Memory B cell (primary cell): ENCODE results near the gene ABCF1.

Source experiments
- ATAC-seq: fragments of 150-1000 bp; cut with Tn5 transposase; 2 replicates; pipeline ENCODE4 v1.10.0; 2021; ENCODE audit warnings: low read depth, mild to moderate bottlenecking, moderate library complexity
- DNase-seq, 2 donors: peaks; one replicate each; pipeline ENCODE4 v3.0.0; 2022; ENCODE audit warnings: low spot score in 2 of 2
- H3K27ac Mint-ChIP-seq: one replicate; pipeline ENCODE4 v1.8.0; 2022; ENCODE audit warnings: mild to moderate bottlenecking, moderate library complexity, mixed read lengths
- H3K27me3 Mint-ChIP-seq: one replicate; pipeline ENCODE4 v1.8.0; 2022; ENCODE audit warnings: mixed read lengths
- H3K36me3 Mint-ChIP-seq: one replicate; pipeline ENCODE4 v1.8.0; 2022; ENCODE audit warnings: mild to moderate bottlenecking, mixed read lengths
- H3K4me1 Mint-ChIP-seq: one replicate; pipeline ENCODE4 v1.8.0; 2022; ENCODE audit warnings: mixed read lengths
- H3K4me3 Mint-ChIP-seq: one replicate; pipeline ENCODE4 v1.8.0; 2022; ENCODE audit warnings: mild to moderate bottlenecking, moderate library complexity, mixed read lengths
- H3K9me3 Mint-ChIP-seq: one replicate; pipeline ENCODE4 v1.8.0; 2022; ENCODE audit warnings: mixed read lengths

ABCF1 gene

GRCh38 chr6:30548375-30548774, 22.9 kb upstream of the ABCF1 start:
- H3K4me3 Mint-ChIP-seq = no peak overlapping the region
- DNase-seq = no peak
- H3K9me3 Mint-ChIP-seq = no peaks in the 10 kb centered on the region
- H3K36me3 Mint-ChIP-seq = peaks cover 36% of the 10 kb centered on the region
- no peak for ATAC-seq
- H3K27me3 Mint-ChIP-seq = no peaks in the 10 kb centered on the region
- no peak overlapping the region for H3K27ac Mint-ChIP-seq
- peaks cover 17% of the 10 kb centered on the region for H3K4me1 Mint-ChIP-seq

DNA sequence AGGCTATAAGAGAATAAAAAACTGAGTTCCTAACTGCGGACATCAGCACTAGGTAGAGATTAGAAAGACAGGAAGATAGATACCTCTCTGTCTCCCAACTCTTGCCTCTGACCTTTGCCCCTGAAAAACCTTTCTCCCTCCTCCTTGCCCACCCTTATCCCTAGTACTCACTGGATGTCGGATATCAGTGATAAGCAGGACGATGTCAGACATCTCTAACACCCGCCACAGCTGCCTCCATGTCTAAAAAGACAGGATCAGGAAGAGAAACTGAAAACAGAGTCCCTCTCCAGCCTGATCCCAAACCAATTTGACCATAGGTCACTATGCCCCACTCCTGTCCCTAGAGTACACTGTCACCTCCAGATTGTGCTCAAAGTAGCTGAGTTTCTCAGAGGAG, 16.8 kb upstream of the ABCF1 start:
- no peaks in the 10 kb centered on the region for H3K27me3 Mint-ChIP-seq
- H3K4me3 Mint-ChIP-seq = peak overlapping the region; percentile 46
- peak overlapping the region; percentile 15 for H3K27ac Mint-ChIP-seq
- H3K36me3 Mint-ChIP-seq = peaks cover 31% of the 10 kb centered on the region
- DNase-seq (no peak), ATAC-seq (no peak)
- peaks cover 22% of the 10 kb centered on the region for H3K4me1 Mint-ChIP-seq
- H3K9me3 Mint-ChIP-seq = no peaks in the 10 kb centered on the region

DNA sequence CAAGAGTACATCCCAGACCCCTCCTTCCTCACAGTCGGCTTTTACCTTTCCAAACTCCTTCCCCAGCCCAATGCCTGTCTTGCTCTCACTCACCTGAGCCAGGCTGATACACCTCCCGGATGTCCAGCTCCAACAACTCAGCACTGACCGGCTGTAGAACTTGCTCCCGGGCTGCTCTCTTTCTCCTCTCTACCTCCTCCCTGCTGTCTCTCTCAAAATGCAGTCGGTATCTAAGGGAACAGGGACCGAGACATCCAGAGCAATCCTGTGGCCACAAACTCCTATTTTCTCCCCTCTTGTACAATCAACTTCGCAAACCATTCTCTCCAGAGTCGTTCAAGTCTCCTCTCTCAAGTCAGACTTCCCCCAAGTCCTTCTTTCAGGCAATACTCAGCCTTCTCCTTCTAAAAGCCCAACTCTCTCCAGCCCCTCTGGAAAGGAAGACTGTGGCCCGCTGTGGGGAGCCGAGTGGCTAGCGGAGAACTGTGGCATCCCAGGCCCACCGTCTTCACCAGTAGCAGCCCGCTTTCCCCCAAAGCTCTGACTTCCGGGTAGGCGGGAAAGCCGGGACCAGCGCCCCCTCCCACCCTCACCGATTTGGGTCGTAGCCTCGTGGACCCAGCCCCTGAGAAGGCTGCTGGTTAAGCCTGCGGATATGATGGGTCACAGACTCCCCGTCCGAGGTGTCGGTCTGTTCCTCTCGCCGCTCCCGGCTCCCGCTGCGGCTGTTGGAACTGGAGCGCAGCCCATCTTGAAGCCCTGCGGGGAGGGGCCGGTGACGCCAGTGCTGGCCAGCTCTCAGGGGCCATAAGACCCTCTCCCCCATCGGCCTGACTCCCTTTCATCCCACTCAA, 16.1 kb upstream of the ABCF1 start:
- Mint-ChIP-seq H3K27me3 (no peaks in the 10 kb centered on the region), H3K27ac (peak overlapping the region; percentile 97), H3K36me3 (peaks cover 26% of the 10 kb centered on the region), H3K4me1 (peaks cover 22% of the 10 kb centered on the region), H3K9me3 (no peaks in the 10 kb centered on the region), H3K4me3 (peak overlapping the region; percentile 98)
- ATAC-seq (no peak), DNase-seq (peak in 1 of 2 donors; percentile 23)

DNA sequence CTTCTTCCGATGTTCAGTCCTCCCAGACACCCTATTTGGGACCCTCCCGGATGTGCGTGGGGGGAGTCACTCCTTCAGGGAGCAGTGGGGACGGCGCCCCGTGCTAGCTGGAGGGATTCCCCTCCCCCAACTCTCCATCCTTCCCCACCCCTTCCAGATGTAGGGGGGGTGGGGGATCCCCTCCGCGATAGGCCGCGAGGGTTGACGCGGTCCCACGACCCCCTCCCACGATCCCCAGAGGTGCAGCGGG, 15.5 kb upstream of the ABCF1 start:
- peak overlapping the region; percentile 97 for H3K27ac Mint-ChIP-seq
- H3K27me3 Mint-ChIP-seq = no peaks in the 10 kb centered on the region
- DNase-seq (no peak), ATAC-seq (no peak)
- H3K4me1 Mint-ChIP-seq = peaks cover 22% of the 10 kb centered on the region
- H3K4me3 Mint-ChIP-seq = peak overlapping the region; percentile 98
- no peaks in the 10 kb centered on the region for H3K9me3 Mint-ChIP-seq
- H3K36me3 Mint-ChIP-seq = peaks cover 22% of the 10 kb centered on the region

DNA sequence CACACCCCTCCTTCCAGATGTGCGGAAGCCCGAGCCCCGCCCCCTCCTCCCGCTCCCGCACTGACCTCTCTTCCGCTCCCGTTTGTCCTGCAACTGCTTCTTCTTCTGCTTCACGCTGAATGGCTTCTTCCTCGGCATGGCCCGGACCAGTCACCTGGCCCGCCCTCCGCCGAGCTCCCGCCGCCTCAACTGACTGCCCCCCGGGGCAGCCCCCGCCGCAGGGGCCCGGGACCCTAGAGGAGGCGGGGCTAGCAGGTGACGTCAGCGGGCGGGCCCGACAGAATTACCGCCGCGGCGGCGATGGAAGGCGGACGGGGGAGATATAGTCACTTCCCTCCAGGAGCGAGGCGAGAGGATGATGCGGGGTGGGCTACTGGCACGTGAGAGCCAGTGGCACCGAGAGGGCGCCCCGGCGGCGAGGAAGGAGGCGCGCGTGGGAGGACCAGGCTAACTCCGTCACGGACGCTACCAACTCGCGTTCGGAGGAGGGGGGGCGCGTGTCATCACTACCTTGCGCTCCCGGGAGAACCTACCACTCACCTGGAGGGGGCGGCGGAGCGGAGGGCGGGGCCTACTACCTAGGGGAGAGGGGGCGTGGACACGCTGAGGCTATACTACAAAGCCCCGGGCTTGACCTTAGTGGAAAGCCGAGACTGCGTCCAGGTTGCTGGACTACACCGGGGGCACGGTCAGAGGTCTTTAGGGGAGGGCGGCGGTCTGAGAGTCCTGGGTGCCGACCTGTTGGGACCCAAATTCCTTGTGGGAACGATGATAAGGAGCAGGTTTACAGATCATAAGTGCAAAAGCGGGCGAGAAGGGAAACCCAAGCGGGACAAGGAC, 15.0 kb upstream of the ABCF1 start, which contains the start of gene GNL1:
TSS of gene GNL1 (minus strand) at position 424 of the 840 bp plus-strand sequence. CDS start at position 138, 286 bp downstream.
- no peaks in the 10 kb centered on the region for H3K27me3 Mint-ChIP-seq
- DNase-seq (peak; percentile 99), ATAC-seq (peak; percentile 82)
- H3K4me3 Mint-ChIP-seq = peak within 1 kb of the TSS; percentile 98
- H3K27ac Mint-ChIP-seq = peak within 1 kb of the TSS; percentile 97
- H3K9me3 Mint-ChIP-seq = no peaks in the 10 kb centered on the region
- peaks cover 22% of the 10 kb centered on the region for H3K4me1 Mint-ChIP-seq
- peaks cover 17% of the 10 kb centered on the region for H3K36me3 Mint-ChIP-seq

- peak; percentile 61 for ATAC-seq
- Mint-ChIP-seq H3K27ac (peak within 1 kb of the TSS; percentile 97), H3K4me3 (peak within 1 kb of the TSS; percentile 98), H3K36me3 (peaks cover 16% of the 10 kb centered on the region), H3K9me3 (no peaks in the 10 kb centered on the region), H3K4me1 (peaks cover 22% of the 10 kb centered on the region), H3K27me3 (no peaks in the 10 kb centered on the region)
- DNase-seq = peak in 1 of 2 donors; percentile 42
Measured at GRCh38 chr6:30556906-30557682, 14.1 kb upstream of the ABCF1 start, which contains the start of gene PRR3. Gene PRR3 (plus strand): TSS chr6:30557295. CDS start chr6:30557345, 50 bp downstream.

DNA sequence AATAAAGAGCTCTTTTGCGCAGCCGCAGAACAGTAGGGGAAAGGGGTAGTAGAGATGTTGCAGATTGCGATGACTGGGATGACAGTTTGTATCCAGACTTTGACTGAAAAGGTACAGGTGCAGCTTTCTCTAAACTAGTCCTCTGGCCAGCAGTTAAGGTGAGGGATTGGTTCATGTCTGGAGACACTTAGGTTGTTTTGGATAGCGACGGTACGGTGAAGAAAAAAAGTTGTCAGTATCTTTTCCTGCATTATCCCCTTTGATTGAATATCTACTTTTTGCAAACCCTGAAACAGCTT, 13.6 kb upstream of the ABCF1 start:
- H3K4me3 Mint-ChIP-seq = peak overlapping the region; percentile 98
- H3K27ac Mint-ChIP-seq = peak overlapping the region; percentile 97
- peaks cover 22% of the 10 kb centered on the region for H3K4me1 Mint-ChIP-seq
- DNase-seq (no peak), ATAC-seq (no peak)
- H3K9me3 Mint-ChIP-seq = no peaks in the 10 kb centered on the region
- peaks cover 16% of the 10 kb centered on the region for H3K36me3 Mint-ChIP-seq
- no peaks in the 10 kb centered on the region for H3K27me3 Mint-ChIP-seq

DNA sequence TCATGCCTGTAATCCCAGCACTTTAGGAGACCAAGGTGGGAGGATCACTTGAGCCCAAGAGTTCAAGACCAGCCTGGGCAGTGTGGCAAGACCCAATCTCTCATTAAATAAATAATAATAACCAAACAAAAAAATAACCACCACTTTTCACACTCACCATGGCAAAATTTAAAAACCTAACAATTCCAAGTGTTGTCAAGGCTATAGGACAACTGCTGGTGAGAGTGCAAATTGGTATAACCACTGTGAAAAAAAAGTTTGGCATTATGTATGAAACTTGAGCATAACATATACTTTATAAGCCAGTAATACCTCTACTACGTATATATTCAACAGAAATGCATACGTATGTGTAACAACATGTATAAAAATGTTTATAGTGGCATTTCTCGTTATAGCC, 10.3 kb upstream of the ABCF1 start:
- H3K4me1 Mint-ChIP-seq = peaks cover 12% of the 10 kb centered on the region
- no peak overlapping the region for H3K4me3 Mint-ChIP-seq
- H3K27me3 Mint-ChIP-seq = no peaks in the 10 kb centered on the region
- ATAC-seq (no peak), DNase-seq (no peak)
- no peaks in the 10 kb centered on the region for H3K9me3 Mint-ChIP-seq
- peaks cover 13% of the 10 kb centered on the region for H3K36me3 Mint-ChIP-seq
- no peak overlapping the region for H3K27ac Mint-ChIP-seq

DNA sequence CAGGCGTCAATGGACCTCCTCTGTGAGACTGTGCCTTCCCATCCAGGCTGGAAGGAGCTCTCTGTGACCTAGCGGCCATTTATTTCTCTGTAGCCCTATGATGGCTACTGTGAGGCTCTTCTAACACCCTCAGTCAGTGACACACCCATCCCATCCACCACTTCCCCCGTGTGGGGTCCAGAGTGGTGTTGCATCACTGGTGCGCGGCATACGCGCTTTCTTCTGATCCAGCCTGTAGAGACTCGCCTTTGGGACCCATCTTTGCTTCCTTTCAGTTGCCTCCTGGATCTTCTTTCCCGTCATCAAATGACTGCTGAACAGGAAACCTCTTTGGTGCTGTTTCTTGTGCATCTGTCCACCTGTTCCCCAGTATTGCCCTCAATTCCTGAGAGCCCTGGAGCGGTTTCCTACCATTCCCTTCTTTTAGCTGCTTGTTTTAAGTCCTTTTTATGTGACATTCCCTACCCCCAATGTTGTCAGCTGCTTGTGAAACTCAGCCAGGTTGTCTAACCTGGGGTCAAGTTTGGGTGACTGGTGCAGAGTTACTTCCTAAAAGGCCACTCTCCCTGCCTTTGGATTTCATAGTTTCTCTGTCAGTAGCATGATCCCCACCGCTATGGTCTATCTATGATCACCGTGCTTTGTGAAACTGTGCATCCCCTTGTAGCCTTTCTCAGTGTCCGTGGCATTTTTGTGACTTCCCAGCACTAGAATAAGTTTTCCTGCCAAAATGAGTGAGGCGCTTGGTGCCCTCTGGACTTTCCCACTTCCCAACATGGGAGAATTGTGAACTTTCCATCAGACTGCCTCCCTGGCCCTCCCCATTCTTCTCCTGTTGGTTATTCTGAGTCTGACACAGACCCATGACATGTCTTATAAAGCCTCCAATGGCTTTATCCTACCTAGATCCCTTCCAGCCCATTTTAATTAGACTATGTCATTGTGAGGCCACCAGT, 8.5 kb upstream of the ABCF1 start:
- H3K36me3 Mint-ChIP-seq = peaks cover 13% of the 10 kb centered on the region
- ATAC-seq = no peak
- no peak for DNase-seq
- H3K27ac Mint-ChIP-seq = peak overlapping the region; percentile 28
- H3K27me3 Mint-ChIP-seq = no peaks in the 10 kb centered on the region
- H3K4me3 Mint-ChIP-seq = no peak overlapping the region
- H3K9me3 Mint-ChIP-seq = no peaks in the 10 kb centered on the region
- H3K4me1 Mint-ChIP-seq = peaks cover 4% of the 10 kb centered on the region

DNA sequence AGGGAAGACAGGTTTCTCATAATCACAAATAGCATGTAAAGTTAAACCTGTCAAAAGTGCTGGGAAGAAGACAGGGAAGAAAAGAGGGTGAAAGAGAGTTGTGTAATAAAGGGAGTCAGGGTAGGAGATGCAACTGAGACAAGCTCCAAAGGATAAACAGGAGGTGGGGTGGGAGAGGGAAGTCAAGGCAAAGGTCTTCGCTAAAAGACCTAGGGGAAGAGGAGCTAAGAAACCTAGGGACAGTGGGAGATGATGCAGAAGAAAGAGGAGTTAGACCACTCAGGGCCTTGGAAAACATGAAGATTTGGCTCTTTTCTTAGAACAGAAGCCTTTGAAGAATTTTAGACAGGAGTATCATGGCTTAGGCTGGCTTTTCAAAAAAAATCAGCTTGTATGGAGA, 7.1 kb upstream of the ABCF1 start:
- Mint-ChIP-seq H3K27ac (no peak overlapping the region), H3K27me3 (no peaks in the 10 kb centered on the region), H3K4me3 (no peak overlapping the region), H3K4me1 (peaks cover 4% of the 10 kb centered on the region), H3K9me3 (no peaks in the 10 kb centered on the region), H3K36me3 (peaks cover 13% of the 10 kb centered on the region)
- DNase-seq (no peak), ATAC-seq (no peak)

- H3K9me3 Mint-ChIP-seq = no peaks in the 10 kb centered on the region
- no peak overlapping the region for H3K4me3 Mint-ChIP-seq
- no peak for DNase-seq
- no peak for ATAC-seq
- no peak overlapping the region for H3K27ac Mint-ChIP-seq
- peaks cover 11% of the 10 kb centered on the region for H3K36me3 Mint-ChIP-seq
- no peaks in the 10 kb centered on the region for H3K27me3 Mint-ChIP-seq
- peaks cover 13% of the 10 kb centered on the region for H3K4me1 Mint-ChIP-seq
Measured at GRCh38 chr6:30565772-30566171, 5.5 kb upstream of the ABCF1 start.

DNA sequence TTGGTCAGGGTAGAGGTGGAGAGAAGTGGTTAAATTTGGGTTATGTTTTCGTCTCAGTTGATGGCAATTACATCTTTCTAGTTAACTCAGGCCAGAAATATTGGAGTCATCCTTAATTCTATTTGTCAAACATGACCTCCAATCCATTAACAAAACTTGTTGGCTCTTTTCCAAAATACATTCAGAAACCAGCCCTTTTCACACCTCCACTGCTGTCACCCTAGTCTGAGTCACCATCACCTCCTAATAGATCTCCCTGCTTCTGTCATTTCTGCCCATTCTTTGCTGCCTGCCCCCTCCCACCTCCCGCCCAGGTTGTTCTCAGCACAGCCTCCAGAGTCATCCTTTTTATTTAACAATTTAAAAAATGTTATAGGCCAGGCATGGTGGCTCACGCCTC, 3.0 kb upstream of the ABCF1 start:
- H3K36me3 Mint-ChIP-seq = peaks cover under 1% of the 10 kb centered on the region
- no peaks in the 10 kb centered on the region for H3K27me3 Mint-ChIP-seq
- no peak for ATAC-seq
- H3K4me3 Mint-ChIP-seq = no peak overlapping the region
- no peak overlapping the region for H3K27ac Mint-ChIP-seq
- H3K9me3 Mint-ChIP-seq = no peaks in the 10 kb centered on the region
- H3K4me1 Mint-ChIP-seq = peaks cover 31% of the 10 kb centered on the region
- no peak for DNase-seq

DNA sequence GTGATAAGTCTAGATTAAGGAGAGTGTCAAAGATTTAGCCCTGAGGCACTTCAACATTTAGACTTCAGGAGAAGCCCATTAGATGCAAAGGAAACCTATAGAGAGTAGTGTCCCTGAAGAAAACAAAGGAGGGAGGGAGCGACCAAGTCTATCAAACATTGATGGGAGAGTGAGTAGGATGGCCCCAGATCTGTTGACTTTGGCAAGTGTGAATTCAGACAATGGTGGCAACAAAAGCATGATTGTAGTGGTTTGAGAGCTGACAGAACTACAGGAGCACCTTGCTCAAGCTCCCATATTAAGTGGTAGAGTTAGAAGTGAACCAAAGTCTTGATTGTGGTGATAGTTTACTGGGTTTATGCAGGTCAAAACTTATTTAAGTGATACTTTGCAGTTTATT, 979 bp upstream of the ABCF1 start:
- no peaks in the 10 kb centered on the region for H3K27me3 Mint-ChIP-seq
- DNase-seq = no peak
- peaks cover 34% of the 10 kb centered on the region for H3K4me1 Mint-ChIP-seq
- peak overlapping the region; percentile 97 for H3K27ac Mint-ChIP-seq
- peak overlapping the region; percentile 99 for H3K4me3 Mint-ChIP-seq
- no peaks in the 10 kb centered on the region for H3K9me3 Mint-ChIP-seq
- ATAC-seq = no peak
- no peaks in the 10 kb centered on the region for H3K36me3 Mint-ChIP-seq
